Motor neuron (in vitro differentiated cells): ENCODE measurements around the gene SHKBP1. TPM values are rescaled to one million over a fixed set of nuclear protein-coding genes. Genes with fewer than 3 reads are reported as not detected.
"Not testable (repeated sequence)": the region's sequence is repeated elsewhere in the genome, so short reads cannot be mapped to it uniquely, and the experiment has no call there.

Source experiments
- ATAC-seq, 8 experiments: fragments of 200-7000 bp; cut with Tn5 transposase; replicated peaks in 6 of 8; 2 replicates each; pipeline ENCODE4 v1.8.0; 2021; ENCODE audit warnings: mild to moderate bottlenecking in 8 of 8, moderate library complexity in 8 of 8
- H3K27ac ChIP-seq, 2 donors: fragments of 250-450 bp; sonication (Bioruptor Pico); 2 replicates each; pipeline ENCODE4 v1.9.0; 2021; ENCODE audit warnings: antibody characterized with exemption in 2 of 2, mild to moderate bottlenecking in 2 of 2, moderate library complexity in 1 of 2
- H3K4me1 ChIP-seq, 2 donors: fragments of 250-450 bp; sonication (Bioruptor Pico); replicated peaks in 1 of 2; 2 replicates each; pipeline ENCODE4 v1.6.1; 2021; ENCODE audit warnings: antibody characterized with exemption in 2 of 2, mild to moderate bottlenecking in 2 of 2, moderate library complexity in 1 of 2
- H3K4me3 ChIP-seq, 5 donors: fragments of 250-450 bp; sonication (Bioruptor Pico); 2 replicates each; pipeline ENCODE4 v1.9.0; 2021; ENCODE audit warnings: antibody characterized with exemption in 5 of 5, mild to moderate bottlenecking in 5 of 5, moderate library complexity in 4 of 5
- WGBS, 10 experiments: fragments of 450-650 bp; shearing (Covaris generic); methylation state at CpG; one replicate each; pipeline ENCODE4 v1.0.0; 2022; 5-methylcytosine and 5-hydroxymethylcytosine counted together
- in situ Hi-C, 9 experiments: fragments of 400-800 bp; cut with MboI; loops; one replicate each; pipeline ENCODE4 v1.15.0; 2021; ENCODE audit warnings: low sequenced_read_pairs in 9 of 9, low pct_unique_long_range_greater_than_20kb in 2 of 9; ENCODE audit not compliant: unreplicated experiment in 9 of 9
- total RNA-seq, 8 experiments: library from RNA; unstranded; fragments of 300-600 nt; gene quantifications; 2 replicates each; pipeline versions ENCODE4 v1.2.3 to v1.2.4, GENCODE V29; 2022

Gene SHKBP1
- total RNA-seq, 8 experiments from 2014 or later = 10.0 to 37.1 (median 21.2) TPM

DNA sequence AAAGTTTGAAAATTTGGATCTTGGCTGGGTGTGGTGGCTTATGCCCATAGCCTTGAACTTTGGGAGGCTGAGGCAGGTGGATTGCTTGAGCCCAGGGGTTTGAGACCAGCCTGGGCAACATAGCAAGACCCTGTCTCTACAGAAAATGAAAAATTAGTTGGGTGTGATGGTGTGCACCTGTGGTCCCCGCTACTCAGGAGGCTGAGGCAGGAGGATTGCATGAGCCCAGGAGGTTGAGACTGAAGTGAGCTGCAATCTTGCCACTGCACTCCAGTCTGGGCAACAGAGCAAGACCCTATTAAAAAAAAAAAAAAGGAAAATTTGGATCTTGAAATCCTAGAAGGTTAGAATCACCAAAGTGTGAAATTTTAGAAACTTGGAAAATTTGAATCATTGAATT lies 12.1 kb upstream of the SHKBP1 start:
- in situ Hi-C loops, H3K27ac ChIP-seq, ATAC-seq, H3K4me1 ChIP-seq, H3K4me3 ChIP-seq: not testable (repeated sequence)
- WGBS, 10 experiments = 33 to 86% (median 80%) methylated on average over 1 of the region's 1 CpG; no CpG with 5 or more reads in 7 of the 10 experiments

DNA sequence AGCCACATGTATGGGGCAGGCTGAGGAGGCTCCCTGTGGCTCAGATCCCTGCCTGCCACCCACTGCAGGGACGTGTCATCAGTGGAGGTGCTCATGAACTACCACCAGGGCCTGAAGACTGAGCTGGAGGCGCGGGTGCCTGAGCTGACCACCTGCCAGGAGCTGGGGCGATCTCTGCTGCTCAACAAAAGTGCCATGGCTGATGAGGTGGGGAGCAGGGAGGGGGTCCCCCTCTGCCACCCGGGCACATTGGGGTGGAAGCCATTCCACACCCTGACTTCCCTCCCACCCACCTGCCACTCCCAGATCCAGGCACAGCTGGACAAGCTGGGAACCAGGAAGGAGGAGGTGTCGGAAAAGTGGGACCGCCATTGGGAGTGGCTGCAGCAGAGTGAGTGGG lies 11.3 kb upstream of the SHKBP1 start:
- ATAC-seq = no peak
- in situ Hi-C loops = no loop called here
- H3K4me1 ChIP-seq = peaks cover 0 to 9% of the 10 kb centered on the region in 2 donors
- H3K4me3 ChIP-seq = no peak overlapping the region
- 100% methylated on average over 1 of the region's 7 CpGs; no CpG with 5 or more reads in 9 of the 10 experiments for WGBS, 10 experiments
- H3K27ac ChIP-seq = no peak overlapping the region

DNA sequence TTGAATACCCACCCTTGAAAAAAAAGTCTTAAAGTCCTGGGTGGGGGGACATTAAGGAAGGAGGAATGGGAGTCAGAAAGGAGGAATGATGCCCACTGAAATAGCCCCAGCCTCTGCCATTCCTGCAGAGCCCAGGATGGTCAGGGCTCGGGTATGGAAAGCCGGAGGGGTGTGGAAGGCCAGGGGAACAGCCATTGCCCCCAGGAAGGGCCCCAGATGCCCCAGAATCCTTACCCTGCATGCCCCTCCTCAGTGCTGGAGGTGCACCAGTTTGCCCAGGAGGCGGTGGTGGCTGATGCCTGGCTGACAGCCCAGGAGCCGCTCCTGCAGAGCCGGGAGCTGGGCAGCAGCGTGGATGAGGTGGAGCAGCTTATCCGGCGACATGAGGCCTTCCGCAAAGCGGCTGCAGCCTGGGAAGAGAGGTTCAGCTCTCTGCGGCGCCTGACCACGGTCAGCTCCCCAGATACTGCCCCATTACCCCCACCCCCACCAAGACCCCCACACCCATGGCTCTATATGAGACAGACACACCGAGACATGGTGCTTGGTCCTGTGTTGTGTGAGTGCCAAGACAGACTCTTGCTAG lies 10.7 kb upstream of the SHKBP1 start:
- no peak overlapping the region for H3K4me3 ChIP-seq
- 100% methylated on average over 1 of the region's 14 CpGs; no CpG with 5 or more reads in 9 of the 10 experiments for WGBS, 10 experiments
- in situ Hi-C loops = no loop called here
- H3K4me1 ChIP-seq = peaks cover 0 to 10% of the 10 kb centered on the region in 2 donors
- H3K27ac ChIP-seq = no peak overlapping the region
- ATAC-seq = no peak

DNA sequence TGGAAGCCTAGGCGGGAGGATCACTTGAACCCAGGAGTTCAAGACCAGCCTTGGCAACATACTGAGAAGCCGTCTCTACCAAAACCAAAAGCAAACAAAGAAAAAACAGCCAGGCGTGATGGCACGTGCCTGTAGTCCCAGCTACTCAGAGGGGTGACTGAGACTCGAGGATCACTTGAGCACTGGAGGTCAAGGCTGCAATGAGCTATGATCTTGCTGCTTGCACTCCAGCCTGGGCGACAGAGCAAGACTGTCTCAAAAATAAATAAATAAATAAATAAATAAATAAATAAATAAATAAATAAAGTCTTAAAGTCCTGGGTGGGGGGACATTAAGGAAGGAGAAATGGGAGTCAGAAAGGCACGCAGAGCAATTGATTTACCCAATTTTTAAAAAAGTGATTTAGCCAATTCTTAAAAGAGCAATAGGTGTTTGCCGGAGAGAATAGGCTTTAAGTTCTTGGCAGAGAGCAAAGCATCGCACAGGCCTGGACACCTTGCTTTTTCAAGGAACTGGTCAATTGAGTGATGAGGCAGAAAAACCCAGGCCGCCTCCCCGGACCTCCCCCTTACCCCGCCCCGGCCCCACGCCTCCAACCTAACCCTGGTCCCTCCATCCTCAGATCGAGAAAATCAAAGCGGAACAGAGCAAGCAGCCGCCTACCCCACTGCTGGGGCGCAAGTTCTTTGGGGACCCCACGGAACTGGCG lies 9.5 kb upstream of the SHKBP1 start:
- in situ Hi-C loops = no loop called here
- Histone ChIP-seq H3K4me3 (peak overlapping the region in 1 of 5 donors; percentile 21), H3K27ac (no peak overlapping the region), H3K4me1 (peaks cover 0 to 13% of the 10 kb centered on the region in 2 donors)
- no peak for ATAC-seq
- WGBS, 10 experiments = 10 to 84% (median 46%) methylated on average over 2 to 15 of the region's 20 CpGs

DNA sequence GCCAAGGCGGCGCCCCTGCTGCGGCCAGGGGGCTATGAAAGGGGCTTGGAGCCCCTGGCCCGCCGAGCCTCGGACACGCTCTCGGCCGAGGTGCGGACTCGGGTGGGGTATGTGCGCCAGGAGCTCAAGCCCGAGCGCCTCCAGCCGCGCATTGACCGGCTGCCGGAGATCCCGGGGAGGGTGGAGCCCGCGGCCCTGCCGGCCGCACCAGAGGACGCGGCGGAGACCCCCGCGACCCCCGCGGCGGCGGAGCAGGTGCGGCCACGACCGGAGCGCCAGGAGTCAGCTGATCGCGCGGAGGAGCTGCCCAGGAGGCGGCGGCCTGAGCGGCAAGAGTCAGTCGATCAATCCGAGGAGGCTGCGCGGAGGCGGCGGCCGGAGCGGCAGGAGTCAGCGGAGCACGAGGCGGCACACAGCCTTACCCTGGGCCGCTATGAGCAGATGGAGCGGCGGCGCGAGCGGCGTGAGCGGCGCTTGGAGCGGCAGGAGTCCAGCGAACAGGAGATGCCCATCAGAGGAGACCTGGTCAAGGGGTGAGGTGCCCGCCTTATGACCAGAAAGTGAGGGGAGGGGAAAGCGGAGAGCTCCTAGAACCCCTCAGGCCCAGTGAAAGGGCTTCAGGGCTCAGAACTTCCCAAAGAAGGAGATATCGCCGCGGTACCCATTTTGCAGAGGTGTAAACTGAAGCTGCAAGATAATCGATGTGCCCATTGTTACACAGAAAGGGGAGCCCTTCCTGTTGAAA lies 8.8 kb upstream of the SHKBP1 start:
- Histone ChIP-seq H3K4me1 (peaks cover 0 to 13% of the 10 kb centered on the region in 2 donors), H3K4me3 (peak overlapping the region in 2 of 5 donors; percentile 5 to 21), H3K27ac (no peak overlapping the region)
- in situ Hi-C loops = no loop called here
- WGBS, 10 experiments = 0 to 20% (median 5%) methylated on average over 1 to 7 of the region's 70 CpGs; no CpG with 5 or more reads in 6 of the 10 experiments
- ATAC-seq = no peak

DNA sequence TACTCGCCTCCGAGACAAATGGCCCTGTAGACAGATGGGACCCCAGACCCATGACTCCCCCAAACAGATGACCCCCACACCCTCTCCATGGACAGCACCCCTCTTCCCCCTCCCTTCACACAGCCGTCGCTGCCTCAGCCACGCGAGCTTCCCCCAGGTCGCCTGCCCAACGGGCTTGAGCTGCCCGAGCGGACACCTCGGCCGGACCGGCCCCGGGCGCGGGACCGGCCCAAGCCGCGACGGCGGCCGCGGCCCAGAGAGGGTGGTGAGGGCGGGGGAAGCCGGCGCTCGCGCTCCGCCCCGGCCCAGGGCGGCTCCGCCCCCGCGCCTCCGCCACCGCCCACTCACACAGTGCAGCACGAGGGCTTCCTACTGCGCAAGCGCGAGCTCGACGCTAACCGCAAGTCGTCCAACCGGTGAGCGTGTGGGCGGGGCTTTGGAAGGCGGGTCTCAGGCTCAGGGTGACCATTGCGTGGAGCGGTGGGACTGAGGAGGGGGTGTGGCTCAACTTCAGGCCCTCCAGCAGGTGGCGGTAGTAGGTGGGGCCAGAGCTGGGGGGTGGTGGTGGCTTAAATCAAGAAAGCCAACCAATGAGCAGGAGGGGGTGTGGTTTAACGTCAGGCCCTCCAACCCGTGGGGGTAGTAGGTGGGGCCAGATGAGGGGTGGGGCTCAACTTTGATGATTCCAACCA lies 6.2 kb upstream of the SHKBP1 start:
- peaks cover 0 to 13% of the 10 kb centered on the region in 2 donors for H3K4me1 ChIP-seq
- ATAC-seq = peak; percentile 89 to 97 (median 95)
- in situ Hi-C loops = no loop called here
- H3K27ac ChIP-seq = no peak overlapping the region
- peak overlapping the region; percentile 35 to 44 (median 40) for H3K4me3 ChIP-seq
- WGBS, 10 experiments = no CpG with 5 or more reads among the region's 53 CpGs

DNA sequence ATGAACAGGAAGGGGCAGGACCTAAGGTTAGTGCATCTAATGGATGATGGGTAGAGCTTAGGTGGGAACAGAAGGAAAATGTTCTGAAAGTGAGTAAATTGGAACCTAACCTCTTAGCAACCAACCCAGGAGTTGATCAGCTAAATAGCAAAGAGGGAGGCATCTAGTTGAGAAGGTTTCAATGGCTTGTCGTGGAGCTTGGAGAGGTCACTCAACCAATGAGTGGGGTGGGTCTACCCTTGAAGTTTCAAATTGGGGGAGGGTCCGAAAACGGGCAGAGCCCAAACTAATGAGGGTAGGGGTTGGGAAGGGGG lies 5.7 kb upstream of the SHKBP1 start:
- Histone ChIP-seq H3K4me1 (peaks cover 0 to 13% of the 10 kb centered on the region in 2 donors), H3K4me3 (peak overlapping the region in 4 of 5 donors; percentile 3 to 15 (median 6)), H3K27ac (no peak overlapping the region)
- in situ Hi-C loops = no loop called here
- 0 to 33% (median 20%) methylated on average over 1 to 2 of the region's 3 CpGs; no CpG with 5 or more reads in 7 of the 10 experiments for WGBS, 10 experiments
- no peak for ATAC-seq

DNA sequence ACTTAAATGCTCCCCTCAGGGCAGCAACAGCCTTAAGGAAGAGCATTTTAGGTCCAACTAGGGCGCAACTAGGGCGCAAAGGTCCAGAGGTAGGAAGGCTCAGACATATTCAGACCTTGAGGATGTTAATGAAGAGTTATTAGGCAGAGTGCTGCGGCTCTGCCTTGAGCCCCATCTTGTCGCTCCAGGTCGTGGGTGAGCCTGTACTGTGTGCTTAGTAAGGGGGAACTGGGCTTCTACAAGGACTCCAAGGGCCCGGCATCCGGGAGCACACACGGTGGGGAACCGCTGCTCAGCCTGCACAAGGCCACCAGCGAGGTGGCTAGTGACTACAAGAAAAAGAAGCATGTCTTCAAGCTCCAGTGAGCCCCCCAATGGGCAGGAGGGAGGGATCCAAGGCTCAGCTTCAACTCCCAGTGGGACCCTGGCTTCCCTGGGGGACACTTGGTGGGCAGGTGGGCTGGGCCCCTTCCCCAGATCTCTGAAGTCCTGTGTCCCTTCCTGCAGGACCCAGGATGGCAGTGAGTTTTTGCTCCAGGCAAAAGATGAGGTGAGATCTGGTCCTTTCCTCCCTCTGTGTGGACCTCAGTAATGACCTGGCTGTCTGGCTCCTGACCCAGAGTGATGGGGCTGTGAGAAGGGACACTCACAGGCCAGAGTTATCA lies 4.7 kb upstream of the SHKBP1 start:
- Histone ChIP-seq H3K4me3 (no peak overlapping the region), H3K27ac (no peak overlapping the region), H3K4me1 (peaks cover 0 to 13% of the 10 kb centered on the region in 2 donors)
- no peak for ATAC-seq
- in situ Hi-C loops = no loop called here
- 65 to 80% (median 75%) methylated on average over 1 to 9 of the region's 10 CpGs; no CpG with 5 or more reads in 5 of the 10 experiments for WGBS, 10 experiments

DNA sequence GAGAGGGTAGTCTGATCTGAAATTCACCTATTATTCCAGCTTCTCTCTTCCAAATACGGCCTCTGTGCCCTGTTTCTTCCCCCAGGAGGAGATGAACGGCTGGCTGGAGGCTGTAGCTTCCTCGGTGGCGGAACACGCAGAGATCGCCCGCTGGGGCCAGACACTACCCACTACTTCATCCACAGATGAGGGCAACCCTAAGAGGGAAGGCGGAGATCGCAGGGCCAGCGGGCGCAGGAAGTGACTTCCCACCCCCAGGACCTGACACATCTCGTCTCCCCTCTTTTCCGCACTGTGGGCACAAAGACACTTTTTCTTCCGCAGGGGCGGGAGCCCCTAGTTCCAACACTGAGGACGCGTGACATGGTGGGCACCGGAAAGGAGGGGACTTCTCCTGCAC lies 1.3 kb upstream of the SHKBP1 start:
- H3K4me3 ChIP-seq = no peak overlapping the region
- in situ Hi-C loops = no loop called here
- 47 to 91% (median 80%) methylated on average over 1 to 10 of the region's 18 CpGs; no CpG with 5 or more reads in 3 of the 10 experiments for WGBS, 10 experiments
- no peak for ATAC-seq
- H3K27ac ChIP-seq = no peak overlapping the region
- H3K4me1 ChIP-seq = peaks cover 3 to 7% of the 10 kb centered on the region in 2 donors

DNA sequence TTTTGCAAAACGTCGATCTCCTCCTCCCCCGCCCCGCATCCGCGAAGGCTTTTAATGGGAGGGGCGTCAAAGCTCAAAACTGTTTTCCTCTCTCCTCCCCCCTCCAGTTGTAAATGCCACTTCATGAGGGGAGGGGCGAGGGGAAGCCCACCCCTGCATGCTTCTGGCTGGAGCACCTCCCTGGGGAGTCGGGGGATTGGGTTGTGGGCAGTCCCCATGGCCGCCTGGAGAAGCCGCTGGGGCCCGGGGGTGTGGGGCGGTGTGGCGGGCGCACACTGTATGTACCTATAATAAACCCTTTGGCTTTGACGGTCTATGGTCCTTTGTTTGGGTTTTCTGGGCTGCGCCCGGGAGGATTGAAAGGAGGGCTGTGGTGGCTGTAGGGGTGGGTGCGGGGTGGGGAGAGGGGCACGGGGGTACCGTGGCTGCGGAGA lies 505 bp upstream of the SHKBP1 start:
- peak; percentile 5 to 40 (median 28) for ATAC-seq
- peaks cover 3 to 4% of the 10 kb centered on the region in 2 donors for H3K4me1 ChIP-seq
- peak overlapping the region; percentile 57 to 77 (median 67) for H3K4me3 ChIP-seq
- in situ Hi-C loops = no loop called here
- H3K27ac ChIP-seq = no peak overlapping the region
- WGBS, 10 experiments = no CpG with 5 or more reads among the region's 22 CpGs

DNA sequence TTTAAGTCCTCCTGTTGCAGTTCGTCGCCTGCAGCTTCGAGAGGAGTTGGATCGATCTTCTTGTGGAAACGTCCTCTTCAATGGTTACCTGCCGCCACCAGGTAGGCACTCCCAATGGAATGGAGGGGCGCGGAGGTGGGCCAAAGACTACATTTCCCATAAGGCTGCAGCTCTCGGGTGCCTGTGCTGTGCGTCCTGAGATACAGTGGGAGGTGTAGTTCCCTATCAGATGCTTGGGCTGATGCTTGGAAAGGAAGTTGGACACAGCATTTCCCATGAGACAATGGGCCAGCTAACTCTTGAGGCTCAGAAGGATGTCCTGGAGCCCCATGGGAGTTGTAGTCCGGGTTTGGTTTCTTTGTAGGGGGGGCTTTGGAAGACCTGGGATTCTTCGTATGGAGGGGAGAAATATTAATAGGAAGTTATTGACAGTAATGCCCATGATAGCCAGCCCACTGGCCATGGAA lies 1.8 kb downstream of the SHKBP1 start:
- H3K27ac ChIP-seq = no peak overlapping the region
- in situ Hi-C loops = no loop called here
- H3K4me1 ChIP-seq = peaks cover 3% of the 10 kb centered on the region in 2 donors
- WGBS, 10 experiments = 60 to 100% (median 80%) methylated on average over 1 to 7 of the region's 12 CpGs; no CpG with 5 or more reads in 3 of the 10 experiments
- ATAC-seq = no peak
- H3K4me3 ChIP-seq = no peak overlapping the region

DNA sequence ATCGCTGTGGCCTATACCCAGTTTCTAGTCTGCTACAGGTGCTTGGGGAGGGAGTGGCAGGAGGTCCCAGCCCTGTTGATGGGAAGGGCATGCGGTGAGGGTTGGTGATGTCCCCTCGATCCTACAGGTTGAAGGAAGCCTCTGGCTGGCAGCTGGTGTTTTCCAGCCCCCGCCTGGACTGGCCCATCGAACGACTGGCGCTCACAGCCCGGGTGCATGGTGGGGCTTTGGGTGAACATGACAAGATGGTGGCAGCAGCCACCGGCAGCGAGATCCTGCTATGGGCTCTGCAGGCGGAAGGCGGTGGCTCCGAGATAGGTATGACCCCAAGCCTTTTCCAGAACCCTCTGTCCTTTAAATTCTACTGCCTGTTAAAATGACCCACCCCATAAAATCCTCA lies 3.9 kb downstream of the SHKBP1 start:
- no peak overlapping the region for H3K27ac ChIP-seq
- WGBS, 10 experiments = 83 to 96% (median 92%) methylated on average over 2 to 8 of the region's 13 CpGs; no CpG with 5 or more reads in 3 of the 10 experiments
- ATAC-seq = no peak
- in situ Hi-C loops = no loop called here
- H3K4me1 ChIP-seq = peaks cover 3% of the 10 kb centered on the region in 2 donors
- no peak overlapping the region for H3K4me3 ChIP-seq
